Measurements from ENCODE around the gene ZDHHC4.

The ZDHHC4 gene

DNA sequence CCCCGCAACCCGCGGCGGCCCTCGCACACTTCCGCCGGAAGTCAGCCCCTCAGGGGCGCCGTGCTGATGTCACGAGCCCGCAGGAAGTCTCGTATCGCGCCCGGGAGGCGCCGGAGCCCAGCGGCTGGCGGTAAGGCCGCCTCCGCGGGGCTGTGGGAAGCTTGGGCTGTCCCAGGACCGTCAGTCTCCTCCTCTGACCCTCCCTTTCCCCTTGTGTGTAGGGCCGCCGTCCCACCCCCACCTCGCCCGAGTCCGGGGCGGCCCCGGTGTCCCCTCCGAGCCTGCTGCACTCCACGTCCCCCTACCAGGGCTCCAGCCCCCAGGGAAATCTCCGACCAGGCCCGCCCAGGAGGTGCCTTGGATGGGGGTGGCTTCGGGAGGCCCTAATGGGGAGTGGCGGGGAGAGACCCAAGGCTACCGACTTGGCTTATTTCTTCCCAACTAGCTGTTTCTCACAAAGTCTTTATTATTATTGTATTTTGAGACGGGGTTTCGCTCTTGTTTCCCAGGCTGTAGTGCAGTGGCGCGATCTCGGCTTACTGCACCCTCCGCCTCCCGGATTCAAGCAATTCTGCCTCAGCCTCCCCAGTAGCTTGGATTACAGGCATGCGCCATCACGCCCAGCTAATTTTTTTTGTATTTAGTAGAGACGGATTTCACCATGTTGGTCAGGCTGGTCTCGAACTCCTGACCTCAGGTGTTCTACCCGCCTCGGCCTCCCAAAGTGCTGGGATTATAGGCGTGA is at the start of gene ZDHHC4:
ZDHHC4 (plus strand) TSS at position 86 of the 745 bp plus-strand sequence. CDS start 3,108 bp downstream, outside the sequence.
- in situ Hi-C loops (cut with MboI; ENCODE audit: low sequenced_read_pairs, unreplicated experiment): no loop called here
- peak; percentile 99 for DNase-seq (ENCODE audit: low spot score)

GRCh38 chr7:6528401-6529130 is 48.7 kb upstream of the ZDHHC4 start:
- in situ Hi-C loops (cut with MboI; ENCODE audit: low sequenced_read_pairs, unreplicated experiment): no loop called here
- no peak for TF ChIP-seq CTCF (IDR thresholded peaks at IDR 0.05; ENCODE audit: borderline replicate concordance, control extremely low read depth, extremely low read depth, insufficient read depth, missing control alignments)
- no peak for DNase-seq (ENCODE audit: low spot score)

More for the DNA sequence above, at the start of gene ZDHHC4:
- TF ChIP-seq CTCF (IDR thresholded peaks at IDR 0.05; ENCODE audit: borderline replicate concordance, control extremely low read depth, extremely low read depth, insufficient read depth, missing control alignments): no peak

DNA sequence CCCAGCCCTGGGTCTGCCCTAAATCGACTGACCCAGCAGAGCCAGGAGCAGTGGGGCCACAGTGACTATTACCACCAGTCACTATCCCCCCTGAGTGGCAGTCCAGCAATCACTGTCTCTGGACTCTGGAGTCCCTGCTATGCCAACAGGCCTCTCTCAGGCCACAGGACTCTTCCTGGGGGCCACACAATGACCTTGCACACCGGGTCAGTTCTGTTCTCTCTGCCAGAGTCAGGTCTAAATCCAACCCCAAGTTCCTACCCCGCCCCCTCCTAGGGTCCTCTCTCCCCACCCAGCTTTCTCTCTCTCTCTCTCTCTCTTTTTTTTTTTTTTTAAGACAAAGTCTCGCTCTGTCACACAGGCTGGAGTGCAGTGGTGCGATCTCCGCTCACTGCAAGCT is 47.6 kb upstream of the ZDHHC4 start:
- in situ Hi-C loops (cut with MboI; ENCODE audit: low sequenced_read_pairs, unreplicated experiment): no loop called here
- no peak for TF ChIP-seq CTCF (IDR thresholded peaks at IDR 0.05; ENCODE audit: borderline replicate concordance, control extremely low read depth, extremely low read depth, insufficient read depth, missing control alignments)
- no peak for DNase-seq (ENCODE audit: low spot score)

GRCh38 chr7:6530626-6531491 is 46.4 kb upstream of the ZDHHC4 start:
- peak; percentile 82 for DNase-seq (ENCODE audit: low spot score)
- no peak for TF ChIP-seq CTCF (IDR thresholded peaks at IDR 0.05; ENCODE audit: borderline replicate concordance, control extremely low read depth, extremely low read depth, insufficient read depth, missing control alignments)
- in situ Hi-C loops (cut with MboI; ENCODE audit: low sequenced_read_pairs, unreplicated experiment): no loop called here

- no peak for DNase-seq (ENCODE audit: low spot score)
- TF ChIP-seq CTCF (IDR thresholded peaks at IDR 0.05; ENCODE audit: borderline replicate concordance, control extremely low read depth, extremely low read depth, insufficient read depth, missing control alignments): no peak
- in situ Hi-C loops (cut with MboI; ENCODE audit: low sequenced_read_pairs, unreplicated experiment): no loop called here
Observed at GRCh38 chr7:6531492-6532279, 45.6 kb upstream of the ZDHHC4 start.

Measured in GM13976 (cell line).